SU-DHL-6 (cell line): ENCODE results near the gene AFF3.

Experiments
- EZH2phosphoT487 ChIP-seq: fragments of 200-600 bp; sonication (generic), shearing (Covaris generic); conservative IDR thresholded peaks from 2 replicates; pipeline ENCODE4 v1.6.1; 2018; ENCODE audit warnings: mild to moderate bottlenecking, antibody characterized with exemption, low read length, moderate library complexity, mixed read lengths
- TF ChIP-seq, protein P1 (sequence below): fragments of 200-600 bp; sonication (generic); IDR thresholded peaks from one replicate; pipeline ENCODE4 v1.5.1; 2017; ENCODE audit warnings: antibody characterized with exemption, mild to moderate bottlenecking, low read length, moderate library complexity; ENCODE audit not compliant: insufficient read depth, poor library complexity, severe bottlenecking

DNA sequence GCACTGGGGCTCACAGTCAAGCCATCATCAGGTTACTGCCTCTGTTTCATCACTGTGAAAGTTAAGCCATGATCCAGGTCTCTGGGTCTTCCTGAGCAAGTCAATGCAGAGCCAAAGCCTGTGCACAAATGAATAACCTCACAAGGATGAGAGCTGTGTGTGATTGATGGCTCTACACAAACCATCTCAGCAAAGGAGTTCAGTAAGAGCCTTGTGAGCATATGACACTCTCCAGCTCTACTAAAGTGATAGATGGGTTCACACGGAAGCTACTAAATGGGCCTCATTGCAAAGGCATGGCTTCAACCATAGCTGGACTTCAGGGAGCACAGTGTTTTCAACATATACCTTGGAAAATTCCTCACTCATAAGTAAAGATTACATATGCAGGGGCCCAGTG is 101.5 kb downstream of the AFF3 start:
- TF ChIP-seq, protein P1, sequence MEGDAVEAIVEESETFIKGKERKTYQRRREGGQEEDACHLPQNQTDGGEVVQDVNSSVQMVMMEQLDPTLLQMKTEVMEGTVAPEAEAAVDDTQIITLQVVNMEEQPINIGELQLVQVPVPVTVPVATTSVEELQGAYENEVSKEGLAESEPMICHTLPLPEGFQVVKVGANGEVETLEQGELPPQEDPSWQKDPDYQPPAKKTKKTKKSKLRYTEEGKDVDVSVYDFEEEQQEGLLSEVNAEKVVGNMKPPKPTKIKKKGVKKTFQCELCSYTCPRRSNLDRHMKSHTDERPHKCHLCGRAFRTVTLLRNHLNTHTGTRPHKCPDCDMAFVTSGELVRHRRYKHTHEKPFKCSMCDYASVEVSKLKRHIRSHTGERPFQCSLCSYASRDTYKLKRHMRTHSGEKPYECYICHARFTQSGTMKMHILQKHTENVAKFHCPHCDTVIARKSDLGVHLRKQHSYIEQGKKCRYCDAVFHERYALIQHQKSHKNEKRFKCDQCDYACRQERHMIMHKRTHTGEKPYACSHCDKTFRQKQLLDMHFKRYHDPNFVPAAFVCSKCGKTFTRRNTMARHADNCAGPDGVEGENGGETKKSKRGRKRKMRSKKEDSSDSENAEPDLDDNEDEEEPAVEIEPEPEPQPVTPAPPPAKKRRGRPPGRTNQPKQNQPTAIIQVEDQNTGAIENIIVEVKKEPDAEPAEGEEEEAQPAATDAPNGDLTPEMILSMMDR: no peak
- no peak for TF ChIP-seq EZH2phosphoT487
